ENCODE data around the gene AGPAT3. TPM values are rescaled to one million over a fixed set of nuclear protein-coding genes. Genes with fewer than 3 reads are reported as not detected.

Gene AGPAT3
- total and polyA plus RNA-seq, 2 donors (not counting 3 experiments of a cell fraction or from before 2014, with no cell fraction given): 39.9 to 76.7 TPM

DNA sequence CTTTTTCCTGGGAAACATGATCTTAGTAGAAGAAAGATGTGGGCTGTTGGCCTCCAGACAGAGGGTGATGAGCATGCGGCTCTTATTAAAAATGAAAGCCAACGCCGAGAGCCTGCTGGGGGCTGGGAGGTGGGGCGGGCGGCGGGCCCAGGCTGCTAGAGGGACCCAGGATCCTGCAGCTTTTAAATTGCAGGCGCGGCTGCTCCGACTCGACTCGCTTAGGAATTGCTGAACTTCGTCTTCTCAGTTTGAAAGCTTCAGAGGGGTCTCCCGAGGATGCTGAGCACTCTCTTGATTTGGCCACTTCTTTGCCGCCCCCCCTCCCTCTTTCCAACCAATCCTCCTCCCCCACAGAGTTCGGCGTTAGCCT is 1.2 kb downstream of the AGPAT3 start:
- peaks cover 15% of the 10 kb centered on the region for H3K4me1 ChIP-seq (ENCODE audit: control insufficient read depth, extremely low read depth, insufficient read depth, low read length)
- intact Hi-C loops (cut with micrococcal nuclease): loop anchor here (1.0 to 5.0 kb wide), 3 partner anchors 27 to 73 kb away; no protein-coding TSS in a partner anchor
- H3K27ac ChIP-seq (ENCODE audit: insufficient read depth, low read depth, low read length): peak overlapping the region; percentile 41
- DNase-seq (ENCODE audit: low read depth, low spot score) (no peak), FAIRE-seq (peak; percentile 71)
- no peaks in the 10 kb centered on the region for H4K20me1 ChIP-seq (replicated peaks; ENCODE audit: control insufficient read depth, extremely low read depth, insufficient read depth, low read length)
- peak overlapping the region; percentile 91 for H3K4me2 ChIP-seq (ENCODE audit: insufficient read depth, low read length)
- peaks cover 58% of the 10 kb centered on the region for H3K79me2 ChIP-seq (ENCODE audit: control insufficient read depth, insufficient read depth, low read length)
- no TSS peak for BruUV-seq (replicated peaks)
- CTCF ChIA-PET: interaction anchor here (0.8 to 1.5 kb wide), 6 partner anchors 28 to 75 kb away, joined by 3 to 8 read pairs (median 4); no protein-coding TSS in a partner anchor
- POLR2A ChIA-PET: interaction anchor here (0.6 kb wide), 1 partner anchor 28 kb away, joined by 3 read pairs; no protein-coding TSS in a partner anchor
- H2AFZ ChIP-seq (ENCODE audit: low read depth, low read length): peak overlapping the region; percentile 59
- H3K4me3 ChIP-seq (replicated peaks in 1 of 3; ENCODE audit: insufficient read depth in 1 of 3, low read depth in 1 of 3, low read length in 3 of 3): peak overlapping the region; percentile 88 to 94 (median 92)
- peak overlapping the region; percentile 73 for H3K9ac ChIP-seq (replicated peaks; ENCODE audit: extremely low read depth, insufficient read depth, low read length)
- dilution Hi-C loops (cut with MboI; ENCODE audit: extremely low pct_ligation_motif_present, low sequenced_read_pairs): no loop called here
- no peaks in the 10 kb centered on the region for H3K9me3 ChIP-seq (replicated peaks; ENCODE audit: control insufficient read depth, insufficient read depth, low read length)
- H3K36me3 ChIP-seq (ENCODE audit: control insufficient read depth in 2 of 2, extremely low read depth in 1 of 2, insufficient read depth in 2 of 2, low read length in 2 of 2): peaks cover 0 to 2% of the 10 kb centered on the region in 2 experiments
- H3K9me1 ChIP-seq (replicated peaks; ENCODE audit: control insufficient read depth, extremely low read depth, insufficient read depth, low read length): no peaks in the 10 kb centered on the region
- H3K27me3 ChIP-seq (ENCODE audit: control insufficient read depth in 2 of 2, insufficient read depth in 2 of 2, low read length in 2 of 2): no peaks in the 10 kb centered on the region
- TF ChIP-seq, protein P1, sequence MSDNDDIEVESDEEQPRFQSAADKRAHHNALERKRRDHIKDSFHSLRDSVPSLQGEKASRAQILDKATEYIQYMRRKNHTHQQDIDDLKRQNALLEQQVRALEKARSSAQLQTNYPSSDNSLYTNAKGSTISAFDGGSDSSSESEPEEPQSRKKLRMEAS (IDR thresholded peaks at IDR 0.05; ENCODE audit: insufficient read depth, insufficient read length): no peak
- TF ChIP-seq GATA2 (IDR thresholded peaks at IDR 0.05; ENCODE audit: insufficient read depth, insufficient read length, low read depth, low read length) (no peak), POLR2A (IDR thresholded peaks at IDR 0.05; ENCODE audit: low read depth, low read length) (no peak), EZH2 (IDR thresholded peaks at IDR 0.05; ENCODE audit: borderline replicate concordance, low read depth, low read length, severe bottlenecking) (no peak), POLR2AphosphoS5 (IDR thresholded peaks at IDR 0.05; ENCODE audit: insufficient read depth, low read depth, low read length) (no peak), MYC (IDR thresholded peaks at IDR 0.05; ENCODE audit: low read depth, low read length) (no peak)
- TF ChIP-seq, protein P2, sequence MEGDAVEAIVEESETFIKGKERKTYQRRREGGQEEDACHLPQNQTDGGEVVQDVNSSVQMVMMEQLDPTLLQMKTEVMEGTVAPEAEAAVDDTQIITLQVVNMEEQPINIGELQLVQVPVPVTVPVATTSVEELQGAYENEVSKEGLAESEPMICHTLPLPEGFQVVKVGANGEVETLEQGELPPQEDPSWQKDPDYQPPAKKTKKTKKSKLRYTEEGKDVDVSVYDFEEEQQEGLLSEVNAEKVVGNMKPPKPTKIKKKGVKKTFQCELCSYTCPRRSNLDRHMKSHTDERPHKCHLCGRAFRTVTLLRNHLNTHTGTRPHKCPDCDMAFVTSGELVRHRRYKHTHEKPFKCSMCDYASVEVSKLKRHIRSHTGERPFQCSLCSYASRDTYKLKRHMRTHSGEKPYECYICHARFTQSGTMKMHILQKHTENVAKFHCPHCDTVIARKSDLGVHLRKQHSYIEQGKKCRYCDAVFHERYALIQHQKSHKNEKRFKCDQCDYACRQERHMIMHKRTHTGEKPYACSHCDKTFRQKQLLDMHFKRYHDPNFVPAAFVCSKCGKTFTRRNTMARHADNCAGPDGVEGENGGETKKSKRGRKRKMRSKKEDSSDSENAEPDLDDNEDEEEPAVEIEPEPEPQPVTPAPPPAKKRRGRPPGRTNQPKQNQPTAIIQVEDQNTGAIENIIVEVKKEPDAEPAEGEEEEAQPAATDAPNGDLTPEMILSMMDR (IDR thresholded peaks at IDR 0.05; ENCODE audit: extremely low read depth in 1 of 2, insufficient read depth in 1 of 2, low read depth in 1 of 2, low read length in 2 of 2): no peak
